ENCODE data around the gene CAPN15. TPM values are rescaled to one million over a fixed set of nuclear protein-coding genes. Genes with fewer than 3 reads are reported as not detected.
"Not testable (repeated sequence)": the region's sequence is repeated elsewhere in the genome, so short reads cannot be mapped to it uniquely, and the experiment has no call there.

CAPN15 gene
- total RNA-seq, 1 donor from 2014 or later = 18.9 TPM

DNA sequence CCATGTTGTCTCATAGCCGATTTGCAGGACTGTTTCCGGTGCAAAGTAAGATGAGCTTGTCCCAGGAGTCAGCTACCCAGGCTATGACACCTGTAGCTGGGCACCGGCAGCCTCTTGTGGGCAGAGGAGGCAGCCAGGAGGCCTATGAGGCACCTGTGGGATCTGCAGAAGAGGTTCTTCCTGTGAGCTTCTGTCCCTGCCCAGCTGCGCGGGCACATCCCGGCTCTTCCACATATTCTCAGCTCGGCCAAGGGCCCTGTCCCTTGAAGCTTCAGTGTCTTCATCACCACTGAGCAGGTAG lies 21.3 kb upstream of the CAPN15 start:
- no peak for DNase-seq (ENCODE audit: low read depth in 2 of 2)

DNA sequence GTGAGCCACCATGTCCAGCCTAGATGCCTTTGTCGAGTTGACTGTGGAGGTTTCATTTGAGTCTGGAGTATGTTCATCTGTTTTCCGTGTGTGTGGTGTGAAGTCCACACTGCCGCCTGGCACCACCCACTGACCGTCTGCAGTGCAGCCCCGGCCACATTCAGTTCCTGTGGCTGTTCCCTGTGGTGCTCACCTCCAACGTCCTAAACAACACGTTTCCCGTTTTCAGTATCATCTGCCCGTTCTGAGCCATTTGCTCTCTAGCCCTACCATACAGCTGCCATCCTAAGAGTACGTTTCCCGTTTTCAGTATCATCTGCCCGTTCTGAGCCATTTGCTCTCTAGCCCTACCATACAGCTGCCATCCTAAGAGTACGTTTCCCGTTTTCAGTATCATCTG lies 20.0 kb upstream of the CAPN15 start:
- DNase-seq (ENCODE audit: low read depth in 2 of 2) = not testable (repeated sequence)

- DNase-seq (ENCODE audit: low read depth in 2 of 2) = no peak
Observed at GRCh38 chr16:507996-508395, 19.5 kb upstream of the CAPN15 start.

- peak; percentile 88 to 90 for DNase-seq (ENCODE audit: low read depth in 2 of 2)
Observed at GRCh38 chr16:508884-509736, 18.4 kb upstream of the CAPN15 start.

DNA sequence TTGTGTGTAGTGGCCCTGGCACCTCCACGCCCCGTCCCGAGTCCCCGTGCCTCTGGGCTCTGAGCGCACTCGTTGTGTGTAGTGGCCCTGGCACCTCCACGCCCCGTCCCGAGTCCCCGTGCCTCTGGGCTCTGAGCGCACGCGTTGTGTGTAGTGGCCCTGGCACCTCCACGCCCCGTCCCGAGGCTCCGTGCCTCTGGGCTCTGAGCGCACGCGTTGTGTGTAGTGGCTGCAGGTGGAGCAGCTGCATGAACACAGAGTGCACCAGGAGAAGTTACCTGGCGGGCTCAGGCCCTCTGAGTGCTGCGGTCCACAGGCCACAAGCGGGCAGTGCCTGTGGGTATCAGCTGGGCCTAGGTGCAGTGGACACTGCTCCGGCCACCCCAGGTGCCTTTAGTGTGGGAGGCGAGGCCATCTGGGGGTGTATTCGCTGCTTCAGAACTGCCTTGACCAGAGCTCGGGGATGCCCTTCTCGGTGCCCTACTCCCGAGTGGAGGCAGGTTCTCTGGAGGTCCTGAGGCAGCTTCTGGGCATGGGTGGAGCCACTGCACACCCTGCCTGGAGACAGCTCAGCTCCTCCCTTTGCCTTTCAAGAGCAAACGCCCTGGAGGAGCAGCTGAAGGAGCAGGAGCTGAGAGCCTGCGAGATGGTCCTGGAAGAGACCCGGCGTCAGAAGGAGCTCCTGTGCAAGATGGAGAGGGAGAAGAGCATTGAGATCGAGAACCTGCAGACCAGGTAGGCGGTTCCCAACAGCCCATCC lies 17.3 kb upstream of the CAPN15 start:
- no peak for DNase-seq (ENCODE audit: low read depth in 2 of 2)

DNA sequence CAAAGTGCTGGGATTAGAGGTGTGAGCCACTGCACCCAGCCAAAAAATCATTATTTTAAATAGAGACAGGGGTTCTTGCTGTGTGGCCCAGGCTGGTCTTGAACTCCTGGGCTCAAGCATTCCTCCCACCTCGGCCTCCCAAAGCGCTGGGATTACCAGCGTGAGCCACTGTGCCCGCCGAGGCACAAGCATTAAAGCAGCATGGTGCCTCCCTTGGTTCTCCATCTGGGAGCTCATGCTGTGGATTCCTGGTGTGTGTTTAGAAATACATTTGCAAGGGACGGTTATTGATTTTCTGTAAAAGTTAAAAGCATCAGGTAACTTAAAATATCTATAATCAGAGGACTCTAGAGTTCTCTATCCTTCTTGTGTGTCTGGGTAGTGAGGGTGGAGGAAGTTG lies 14.7 kb upstream of the CAPN15 start:
- DNase-seq (ENCODE audit: low read depth in 2 of 2) = no peak

- no peak for DNase-seq (ENCODE audit: low read depth in 2 of 2)
Observed at GRCh38 chr16:513950-514349, 13.6 kb upstream of the CAPN15 start.

GRCh38 chr16:515175-515938 lies 12.2 kb upstream of the CAPN15 start:
- peak; percentile 52 to 73 for DNase-seq (ENCODE audit: low read depth in 2 of 2)

DNA sequence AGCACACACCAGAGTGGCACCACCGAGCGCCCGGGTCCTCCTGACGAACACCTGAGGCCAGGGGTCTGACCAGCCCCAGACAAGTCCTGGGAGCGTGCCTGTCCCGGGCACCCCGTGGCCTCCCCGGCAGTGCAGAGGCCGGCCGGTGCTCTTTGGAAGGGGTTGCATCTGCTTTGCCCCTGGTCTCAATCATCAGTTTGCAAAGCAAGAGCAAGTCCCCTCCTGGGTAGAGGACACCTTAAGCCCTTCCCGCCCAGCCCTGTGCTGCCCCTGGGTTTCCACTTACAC lies 11.6 kb upstream of the CAPN15 start:
- no peak for DNase-seq (ENCODE audit: low read depth in 2 of 2)

GRCh38 chr16:516301-516700 lies 11.2 kb upstream of the CAPN15 start:
- no peak for DNase-seq (ENCODE audit: low read depth in 2 of 2)

- no peak for DNase-seq (ENCODE audit: low read depth in 2 of 2)
Observed at GRCh38 chr16:518858-519257, 8.7 kb upstream of the CAPN15 start.

GRCh38 chr16:519425-519824 lies 8.1 kb upstream of the CAPN15 start:
- DNase-seq (ENCODE audit: low read depth in 2 of 2) = no peak

DNA sequence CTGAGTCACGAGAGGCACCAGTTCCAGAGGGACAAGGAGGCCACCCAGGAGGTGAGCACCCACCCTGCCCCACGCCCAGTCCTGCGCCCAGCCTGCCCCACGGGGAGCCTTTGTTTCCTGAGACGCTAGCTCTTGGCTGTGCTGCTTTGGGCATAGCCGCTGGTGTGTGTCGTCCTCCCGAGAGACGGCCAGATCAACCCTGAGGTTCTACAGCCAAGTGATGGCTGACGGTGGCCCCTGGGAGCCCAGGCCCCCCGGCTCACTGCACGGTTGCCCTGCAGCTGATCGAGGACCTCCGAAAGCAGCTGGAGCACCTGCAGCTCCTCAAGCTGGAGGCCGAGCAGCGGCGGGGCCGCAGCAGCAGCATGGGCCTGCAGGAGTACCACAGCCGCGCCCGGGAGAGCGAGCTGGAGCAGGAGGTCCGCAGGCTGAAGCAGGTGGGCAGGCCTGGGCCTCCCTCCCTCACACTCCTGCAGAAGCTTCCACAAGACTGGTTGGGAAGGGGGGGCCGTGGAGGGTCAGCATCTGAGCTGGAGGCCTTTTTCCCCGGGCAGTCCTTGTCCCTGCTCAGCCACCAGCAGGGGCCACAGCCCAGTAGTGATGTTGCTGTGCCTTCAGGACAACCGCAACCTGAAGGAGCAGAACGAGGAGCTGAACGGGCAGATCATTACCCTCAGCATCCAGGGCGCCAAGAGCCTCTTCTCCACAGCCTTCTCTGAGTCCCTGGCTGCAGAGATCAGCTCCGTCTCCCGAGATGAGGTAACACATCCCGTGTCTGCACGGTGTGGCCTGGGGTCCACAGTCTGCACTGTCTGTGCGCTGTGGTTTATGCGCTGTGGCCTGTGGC lies 7.4 kb upstream of the CAPN15 start:
- DNase-seq (ENCODE audit: low read depth in 2 of 2) = no peak

DNA sequence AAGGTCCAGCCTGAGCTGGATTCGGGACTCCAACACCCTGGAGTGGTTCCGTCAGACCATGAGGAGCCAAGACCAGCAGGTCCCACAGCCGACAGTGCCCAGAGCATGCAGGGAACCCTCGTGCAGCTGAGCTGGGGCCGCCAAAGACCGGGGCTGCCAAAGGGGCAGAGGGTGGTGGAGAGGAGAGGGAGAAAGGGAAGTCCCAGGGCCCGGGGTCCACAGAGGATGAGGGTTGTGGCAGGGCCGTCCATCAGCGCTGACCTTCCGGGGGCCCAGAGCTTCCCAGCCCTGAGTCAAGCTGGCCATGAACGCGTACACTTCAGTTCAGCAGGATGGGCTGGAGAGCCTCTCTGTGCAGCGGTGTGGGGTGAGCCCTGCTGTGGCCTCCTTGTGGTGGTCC lies 6.7 kb upstream of the CAPN15 start:
- no peak for DNase-seq (ENCODE audit: low read depth in 2 of 2)

DNA sequence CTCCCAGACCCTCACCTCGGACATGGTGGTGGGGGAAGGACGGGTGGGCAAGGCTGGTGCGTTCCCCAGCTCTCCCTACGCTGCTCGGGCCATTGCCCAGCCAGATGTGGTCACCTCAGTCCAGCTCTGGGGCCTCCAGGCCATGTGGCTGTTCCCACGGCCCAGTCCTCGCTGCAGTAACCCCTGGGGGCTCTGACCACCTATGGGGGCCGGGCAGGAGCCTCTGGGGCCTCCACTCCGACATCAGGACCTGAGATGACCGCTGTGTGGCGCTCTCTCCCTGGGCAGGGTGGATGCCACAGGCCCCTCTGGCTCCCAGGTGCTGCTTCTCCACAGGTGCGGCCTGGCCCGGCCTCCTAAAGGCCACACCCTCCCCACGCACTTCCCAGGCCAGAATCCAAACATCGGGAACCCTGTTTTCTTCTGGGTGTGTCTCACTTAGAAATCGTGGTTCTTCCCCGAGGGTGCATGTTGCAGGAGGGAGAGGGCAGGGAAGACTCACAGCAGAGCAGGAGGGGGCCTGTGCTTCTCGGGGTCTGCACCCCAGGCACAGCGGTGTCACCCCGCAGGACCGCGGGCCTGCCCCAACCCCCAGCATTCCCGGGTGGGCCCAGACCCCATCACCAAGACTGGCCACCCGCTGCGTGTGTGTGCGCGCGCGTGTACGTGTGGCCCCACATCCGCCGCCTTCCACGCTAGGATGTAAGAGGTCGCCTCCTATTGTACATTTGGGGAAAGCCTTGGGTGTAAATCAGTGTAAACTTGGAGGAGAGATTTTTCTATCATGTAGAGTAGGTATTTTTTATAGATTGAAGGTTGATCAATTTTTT lies 5.9 kb upstream of the CAPN15 start:
- no peak for DNase-seq (ENCODE audit: low read depth in 2 of 2)

- DNase-seq (ENCODE audit: low read depth in 2 of 2) = no peak
Observed at GRCh38 chr16:522320-523096, 5.0 kb upstream of the CAPN15 start.

DNA sequence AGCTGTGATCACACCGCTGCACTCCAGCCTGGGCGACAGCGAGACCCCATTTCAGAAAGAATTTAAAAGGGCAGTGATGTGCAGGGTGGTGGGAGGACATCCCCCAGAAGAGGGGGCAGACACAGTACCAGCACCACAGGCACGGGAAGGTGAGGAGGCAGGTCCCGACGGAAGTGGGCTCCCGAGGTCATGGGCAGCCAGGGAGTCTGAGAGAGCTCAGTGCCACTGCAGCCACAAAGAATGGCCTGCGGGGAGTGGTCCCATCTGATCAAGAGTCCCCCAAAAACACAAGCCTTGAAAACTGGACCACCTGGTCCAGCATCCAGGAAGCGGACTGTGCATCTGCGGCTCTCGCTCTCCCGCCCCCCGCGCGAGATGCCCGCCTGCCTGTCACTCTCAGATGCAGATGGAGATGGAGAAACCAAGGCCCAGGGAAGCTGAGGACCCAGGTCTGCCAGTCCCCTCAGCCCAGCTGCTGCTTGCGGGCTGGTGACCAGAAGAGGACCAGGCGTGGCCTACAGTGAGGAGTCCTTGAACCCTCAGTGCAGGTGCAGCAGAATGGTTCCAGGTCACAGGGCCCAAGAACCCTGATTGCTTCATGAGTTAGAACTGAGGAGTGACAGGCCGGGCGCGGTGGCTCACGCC lies 4.3 kb upstream of the CAPN15 start:
- no peak for DNase-seq (ENCODE audit: low read depth in 2 of 2)

DNA sequence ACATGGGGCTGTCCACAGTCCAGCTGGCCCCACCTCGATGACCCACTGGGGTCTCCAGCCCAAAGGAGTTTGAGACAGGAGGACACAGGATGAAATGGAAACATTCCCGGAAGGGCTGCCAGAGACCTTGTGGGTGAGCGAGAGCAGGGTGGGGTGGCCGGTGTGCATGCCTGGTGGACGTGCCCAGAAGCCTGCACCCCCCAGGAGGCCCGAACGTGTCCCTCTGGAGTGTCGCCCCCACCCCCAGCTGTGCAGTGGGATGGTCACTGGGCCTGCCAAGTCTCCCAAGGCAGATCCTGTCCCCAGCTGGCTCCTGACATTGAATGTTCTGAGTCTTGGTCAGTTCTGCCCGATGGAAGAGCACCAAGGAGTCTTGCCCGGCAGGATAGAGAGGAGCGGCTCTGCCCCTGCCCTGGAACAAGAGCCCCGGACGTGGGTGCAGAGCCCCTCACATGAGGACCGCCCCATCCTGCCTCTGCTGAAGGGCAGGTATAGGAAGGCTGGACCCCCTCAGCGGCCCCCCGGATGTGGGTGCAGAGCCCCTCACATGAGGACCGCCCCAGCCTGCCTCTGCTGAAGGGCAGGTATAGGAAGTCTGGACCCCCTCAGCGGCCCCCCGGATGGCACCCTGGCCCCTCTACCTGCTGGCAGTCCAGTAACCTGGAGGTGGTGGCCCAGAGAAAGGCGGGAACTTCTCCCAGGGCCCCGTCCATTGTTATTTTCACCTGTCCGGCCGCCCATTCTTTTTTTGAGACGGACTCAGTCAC lies 3.1 kb upstream of the CAPN15 start:
- no peak for DNase-seq (ENCODE audit: low read depth in 2 of 2)

DNA sequence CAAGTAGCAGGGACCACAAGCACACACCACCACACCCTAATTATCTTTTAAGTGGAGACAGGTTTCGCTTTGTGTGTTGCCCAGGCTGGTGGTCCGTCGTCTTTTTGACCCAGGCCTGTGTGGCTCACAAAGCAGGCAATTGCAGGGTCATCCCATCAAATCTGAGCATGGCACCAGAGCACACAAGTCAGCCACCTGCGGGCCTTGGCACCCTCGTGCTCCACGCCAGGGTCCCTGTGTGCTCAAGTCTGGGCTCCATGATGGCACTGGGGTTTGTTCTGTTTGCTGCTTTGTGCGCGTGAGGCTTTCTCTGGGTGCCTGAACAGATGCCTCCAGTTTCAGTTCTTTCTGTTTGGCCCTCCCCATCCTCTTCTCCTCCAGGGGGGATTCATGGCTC lies 2.4 kb upstream of the CAPN15 start:
- DNase-seq (ENCODE audit: low read depth in 2 of 2) = no peak

All from dermis microvascular lymphatic vessel endothelial cell (primary cell).